NCI-H345 treated with DMSO at 0.1 percent for 48 hours (cell line): ENCODE data around the gene EGFR.
"Not testable (repeated sequence)": the region's sequence is repeated elsewhere in the genome, so short reads cannot be mapped to it uniquely, and the experiment has no call there.

Source experiments
- DNase-seq: peaks from one replicate; lab custom pipeline; 2025; ENCODE audit not compliant: unreplicated experiment; lab: John Stamatoyannopoulos, UW

Gene EGFR

GRCh38 chr7:55034776-55035175 is 16.0 kb downstream of the EGFR start:
- DNase-seq, result no peak

DNA sequence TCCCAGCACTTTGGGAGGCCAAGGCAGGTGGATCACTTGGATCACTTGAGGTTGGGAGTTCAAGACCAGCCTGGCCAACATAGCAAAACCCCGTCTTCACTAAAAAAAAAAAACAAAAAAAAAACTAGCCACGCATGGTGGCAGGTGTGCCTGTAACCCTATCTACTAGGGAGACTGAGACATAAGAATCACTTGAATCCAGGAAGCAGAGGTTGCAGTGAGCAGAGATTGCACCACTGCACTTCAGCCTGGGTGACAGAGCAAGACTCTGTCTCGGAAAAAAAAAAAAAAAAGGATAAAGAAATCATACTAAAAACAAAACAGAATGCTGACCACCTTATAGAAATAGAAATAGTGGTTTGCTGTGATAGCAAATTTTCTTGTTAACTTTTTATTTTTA is 16.6 kb downstream of the EGFR start:
- DNase-seq, result not testable (repeated sequence)

DNA sequence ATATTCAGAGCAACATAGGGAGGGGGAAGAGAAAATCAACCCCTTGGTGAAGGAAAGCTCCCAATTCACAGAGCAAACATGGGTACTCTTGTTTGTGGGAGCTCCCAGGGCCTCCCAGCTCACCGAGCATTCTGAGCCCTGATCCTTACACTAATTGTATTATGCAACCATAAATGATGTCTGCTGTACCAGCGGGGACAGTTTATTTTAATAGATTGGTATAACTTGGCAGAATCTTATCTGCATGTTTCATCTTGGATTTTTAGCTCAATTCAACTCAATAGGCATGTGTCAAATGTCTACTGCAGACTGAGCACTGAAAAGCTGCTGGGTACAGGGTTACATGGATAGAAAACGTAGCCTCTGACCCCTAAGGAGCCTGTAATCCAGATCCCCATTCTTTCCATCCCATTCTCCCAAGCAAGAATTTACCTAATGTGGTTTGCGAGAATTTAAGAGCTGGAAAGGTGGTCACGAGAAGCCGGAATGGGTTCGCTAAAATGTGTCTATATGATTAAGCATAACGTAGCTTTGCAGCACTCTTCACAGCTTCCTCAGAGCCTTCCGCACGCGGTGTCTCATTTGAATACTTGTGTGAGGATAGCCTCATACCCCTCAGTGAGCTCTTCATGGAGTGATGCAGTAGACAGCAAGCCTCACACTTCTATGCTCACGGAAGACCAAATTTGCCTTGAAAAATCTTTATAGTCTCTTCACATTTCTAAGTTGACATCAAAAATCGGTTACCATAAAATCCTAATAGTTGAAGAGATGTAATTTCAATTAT is 18.3 kb downstream of the EGFR start:
- no peak for DNase-seq

DNA sequence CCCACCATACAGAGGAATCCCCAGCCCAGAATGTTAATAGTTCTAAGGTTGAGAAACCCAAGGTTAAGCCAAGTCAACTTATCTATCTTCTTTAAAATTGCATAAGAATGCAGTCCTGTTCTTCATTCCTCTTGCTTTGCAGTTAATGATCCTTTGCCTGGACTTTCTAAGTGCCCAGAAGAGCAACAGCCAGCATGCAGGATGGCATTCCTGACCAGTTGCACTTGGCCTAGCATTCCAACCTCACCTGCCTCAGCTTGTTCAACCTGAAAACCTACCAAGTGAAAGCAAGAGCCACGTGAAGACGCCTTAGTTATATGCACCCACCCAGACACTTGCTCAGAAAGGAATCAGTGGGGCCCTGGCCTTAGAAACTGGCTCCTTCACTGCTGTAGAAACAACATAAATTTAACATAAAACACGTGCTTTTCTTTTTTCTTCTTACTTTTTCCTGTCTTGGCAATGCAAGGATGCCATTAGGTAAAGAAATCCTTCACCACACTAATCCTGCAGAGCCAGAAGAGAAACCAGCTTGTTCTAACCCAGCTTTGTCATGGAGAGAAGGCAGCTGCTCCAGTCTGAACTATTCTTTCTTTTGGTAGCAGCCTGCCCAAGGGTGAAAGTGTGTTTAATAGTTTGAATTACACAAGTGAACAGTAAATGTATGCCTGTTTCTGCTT is 25.0 kb downstream of the EGFR start:
- no peak for DNase-seq

DNA sequence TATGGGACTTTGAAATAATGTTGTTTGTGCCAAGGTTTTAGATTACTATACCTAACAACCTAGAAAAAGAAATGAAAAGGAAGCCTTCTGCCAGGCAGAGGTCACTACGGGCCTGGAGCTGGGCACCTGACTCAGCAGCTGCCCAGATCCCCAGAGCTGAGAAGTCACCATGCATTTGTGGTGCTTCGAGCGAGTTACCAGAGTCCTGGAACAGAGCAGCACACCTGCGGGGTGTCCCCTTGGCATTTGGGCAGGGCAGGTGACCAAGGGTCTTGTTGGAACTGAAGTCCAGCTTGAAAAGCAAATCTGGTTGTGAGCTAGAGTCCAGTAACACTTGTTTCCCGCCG is 25.5 kb downstream of the EGFR start:
- no peak for DNase-seq

DNA sequence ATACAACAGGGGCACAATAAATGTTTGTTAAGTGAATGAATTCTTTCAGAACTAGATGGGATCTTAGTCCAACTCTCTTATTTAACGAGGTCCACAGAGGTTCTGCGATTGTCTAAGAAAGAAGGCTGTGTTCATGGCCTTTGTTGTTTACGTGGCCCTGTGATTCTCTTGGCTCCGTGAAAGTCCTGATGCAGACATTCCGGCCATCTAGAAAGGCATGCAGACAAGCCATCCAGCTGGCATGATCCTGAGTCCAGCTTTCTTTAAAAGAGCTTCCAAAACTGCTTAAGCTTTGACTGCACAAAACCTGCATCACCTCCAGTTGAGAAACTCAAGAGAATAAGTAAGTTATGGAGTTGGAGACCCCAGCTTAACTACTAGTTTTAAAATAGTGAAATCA is 26.0 kb downstream of the EGFR start:
- DNase-seq, result no peak

- no peak for DNase-seq
These were observed 27.9 kb downstream of the EGFR start for GRCh38 chr7:55046582-55047342.

- DNase-seq, result no peak
These were observed 29.5 kb downstream of the EGFR start for GRCh38 chr7:55048221-55048859.

DNA sequence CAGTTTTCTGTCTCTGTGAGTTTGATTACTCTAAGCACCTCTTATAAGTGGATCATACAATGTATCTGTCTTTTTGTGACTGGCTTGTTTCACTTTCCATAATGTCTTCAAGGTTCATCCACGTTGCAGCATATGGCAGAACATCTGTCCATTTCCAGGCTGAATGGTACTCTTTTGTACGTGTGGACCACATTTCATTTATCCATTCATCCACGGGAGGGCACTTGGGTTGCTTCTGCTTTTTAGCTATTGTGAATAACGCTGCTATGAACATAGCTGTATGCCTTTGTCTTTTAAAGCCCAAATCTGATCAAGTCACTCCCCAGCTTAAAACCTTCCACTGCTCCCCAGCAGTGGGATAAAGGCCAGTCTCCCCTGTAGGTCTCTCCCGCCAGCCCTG is 31.5 kb downstream of the EGFR start:
- no peak for DNase-seq

DNA sequence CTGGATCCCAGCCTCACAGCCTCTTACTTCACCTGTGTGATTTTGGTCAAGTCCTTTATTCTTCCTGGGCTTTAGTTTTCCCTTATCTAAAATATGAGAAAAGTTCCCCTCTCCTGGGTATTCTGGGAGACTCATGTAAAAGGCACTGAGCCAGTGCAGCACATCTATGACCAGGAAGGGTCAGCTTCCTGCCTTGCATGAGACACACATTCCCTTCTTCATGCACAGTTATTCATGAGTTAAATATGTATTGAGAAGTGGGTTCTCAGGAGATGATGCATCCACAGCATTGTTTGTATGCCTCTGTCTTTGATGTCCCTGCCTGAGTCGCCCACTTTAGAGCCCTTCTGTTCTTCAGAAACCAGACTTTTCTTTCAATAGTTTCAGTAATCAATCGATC is 33.3 kb downstream of the EGFR start:
- DNase-seq, result no peak

DNA sequence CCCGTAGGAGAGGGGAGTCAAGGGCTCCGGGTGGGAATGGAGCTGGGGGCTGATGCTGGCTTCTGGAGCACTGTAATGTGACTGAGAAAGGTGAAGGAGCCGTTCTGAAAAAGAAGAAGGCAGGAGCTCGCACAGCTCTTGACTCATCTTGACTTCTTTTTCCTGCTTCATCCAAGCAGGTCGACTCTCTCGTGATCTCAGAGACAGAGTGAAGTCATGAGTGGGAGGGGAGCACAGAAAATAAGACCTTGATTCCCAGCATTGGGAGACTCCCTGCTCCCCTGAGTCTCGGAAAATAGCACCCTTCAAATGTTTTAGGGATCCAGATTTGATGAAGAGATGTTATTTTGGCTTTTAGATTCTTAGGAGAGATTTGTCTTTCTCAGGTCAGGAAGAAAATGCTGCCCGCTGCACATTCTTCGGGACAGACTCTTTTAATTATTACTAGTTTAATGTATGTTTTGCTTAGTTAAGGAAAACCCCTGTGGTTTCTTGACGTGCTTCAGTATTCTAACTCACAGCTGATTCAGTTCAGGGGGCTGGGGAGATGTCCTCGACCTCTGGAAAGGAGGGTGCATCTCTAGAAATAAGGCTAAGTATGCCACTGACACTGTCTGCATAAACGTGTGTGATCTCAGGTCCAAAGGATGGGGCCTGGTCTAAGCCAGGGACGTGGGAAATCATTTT is 34.1 kb downstream of the EGFR start:
- no peak for DNase-seq

DNA sequence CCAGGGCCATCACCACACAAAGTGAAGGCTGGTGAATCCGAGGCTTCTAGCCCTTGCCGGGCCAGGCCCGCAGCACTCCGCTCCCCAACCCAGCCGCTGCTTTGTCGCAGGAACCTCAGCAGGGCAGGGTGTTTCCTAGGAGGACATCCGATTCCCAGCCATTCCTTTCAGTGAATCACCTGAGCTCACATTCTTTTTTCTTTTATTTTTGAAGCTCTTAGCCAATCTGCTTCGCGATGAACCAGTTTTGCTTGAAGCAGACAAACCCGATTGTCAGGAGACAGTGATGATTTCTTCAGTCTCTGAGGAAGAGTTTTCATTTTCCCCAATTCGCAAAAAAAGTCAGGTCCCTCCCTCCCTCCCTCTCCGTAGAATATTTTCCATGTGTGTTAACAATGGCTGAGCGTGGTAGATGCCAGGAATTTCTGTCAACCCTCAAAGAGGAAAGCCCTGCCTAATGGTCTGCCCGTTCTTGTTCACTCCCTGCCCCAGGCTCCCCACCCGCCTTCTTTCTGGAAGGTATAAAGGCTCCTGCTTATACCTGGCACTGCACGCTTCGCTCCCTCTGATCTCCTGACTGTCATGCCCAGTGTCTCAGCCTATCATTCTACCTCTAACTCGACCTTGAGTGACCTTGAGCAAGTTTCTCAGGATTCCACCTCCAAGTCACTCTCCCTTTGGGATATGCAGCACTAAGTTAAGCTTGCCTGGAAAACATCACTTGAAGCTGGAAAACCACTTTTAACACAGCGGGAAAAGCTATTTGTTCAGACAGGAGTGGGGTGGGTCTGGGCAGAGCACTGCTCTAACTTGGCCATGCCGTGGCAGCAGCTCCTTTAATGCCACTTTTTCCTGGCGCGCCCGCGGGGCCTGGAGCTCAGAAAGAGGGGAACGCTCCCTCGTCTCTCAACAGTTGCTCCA is 35.1 kb downstream of the EGFR start:
- no peak for DNase-seq

- DNase-seq, result no peak
These were observed 35.9 kb downstream of the EGFR start for GRCh38 chr7:55054758-55055157.

GRCh38 chr7:55055479-55055878 is 36.7 kb downstream of the EGFR start:
- no peak for DNase-seq

GRCh38 chr7:55056068-55056467 is 37.3 kb downstream of the EGFR start:
- no peak for DNase-seq

GRCh38 chr7:55056577-55057480 is 38.0 kb downstream of the EGFR start:
- DNase-seq, result no peak

DNA sequence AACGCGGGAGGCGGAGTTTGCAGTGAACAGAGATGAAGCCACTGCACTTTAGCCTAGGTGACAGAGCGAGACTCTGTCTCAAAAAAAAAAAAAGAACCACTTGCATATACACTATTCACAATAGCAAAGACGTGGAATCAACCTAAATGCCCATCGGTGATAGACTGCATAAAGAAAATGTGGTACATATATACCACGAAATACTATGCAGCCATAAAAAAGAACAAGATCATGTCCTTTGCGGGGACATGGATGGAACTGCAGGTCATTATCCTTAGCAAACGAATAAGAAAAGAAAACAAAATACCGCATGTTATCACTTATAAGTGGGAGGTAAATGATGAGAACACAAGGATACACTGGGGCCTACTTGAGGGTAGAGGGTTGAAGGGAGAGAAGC is 39.5 kb downstream of the EGFR start:
- no peak for DNase-seq

DNA sequence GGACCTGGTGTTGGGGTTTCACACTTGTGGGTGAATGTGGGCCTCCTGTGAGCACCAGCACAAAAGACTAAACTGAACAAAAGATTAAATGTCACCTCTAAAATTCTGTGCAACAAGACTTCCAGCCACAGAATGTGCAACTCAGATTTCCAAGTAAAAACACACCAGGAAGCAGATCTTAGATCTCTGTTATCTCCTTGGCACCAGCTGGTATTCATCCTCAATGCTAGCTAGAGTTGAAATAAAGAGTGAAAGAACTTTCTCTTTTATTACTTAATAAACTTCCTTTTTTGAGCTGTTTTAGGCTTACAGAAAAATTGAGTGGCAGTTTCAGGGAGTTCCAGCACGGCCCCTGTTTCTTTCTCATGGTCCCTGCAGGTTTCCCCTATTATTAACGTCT is 40.2 kb downstream of the EGFR start:
- no peak for DNase-seq

GRCh38 chr7:55060085-55060484 is 41.3 kb downstream of the EGFR start:
- no peak for DNase-seq
